Suprapubic skin (tissue), 4 donors: ENCODE measurements around the gene MZB1.

Experiments
- POLR2A ChIP-seq, 2 donors: fragments of 450-650 bp; IDR thresholded peaks; one replicate each; pipeline ENCODE4 v1.6.1; 2017; ENCODE audit warnings: antibody characterized with exemption in 2 of 2, mild to moderate bottlenecking in 2 of 2, moderate library complexity in 2 of 2
- POLR2AphosphoS5 ChIP-seq, 3 donors: sonication (generic); formaldehyde crosslinking; IDR thresholded peaks; one replicate each; pipeline ENCODE4 v1.6.1; 2017; ENCODE audit warnings: antibody characterized with exemption in 3 of 3
- TF ChIP-seq, protein P1 (sequence below), 2 donors: fragments of 200-600 bp in 1 of 2; fragments of 450-650 bp in 1 of 2; sonication (generic) in 1 of 2; IDR thresholded peaks; one replicate each; pipeline ENCODE4 v1.5.1; 2016 to 2019; ENCODE audit warnings: antibody characterized with exemption in 2 of 2, mild to moderate bottlenecking in 1 of 2, moderate library complexity in 1 of 2

DNA sequence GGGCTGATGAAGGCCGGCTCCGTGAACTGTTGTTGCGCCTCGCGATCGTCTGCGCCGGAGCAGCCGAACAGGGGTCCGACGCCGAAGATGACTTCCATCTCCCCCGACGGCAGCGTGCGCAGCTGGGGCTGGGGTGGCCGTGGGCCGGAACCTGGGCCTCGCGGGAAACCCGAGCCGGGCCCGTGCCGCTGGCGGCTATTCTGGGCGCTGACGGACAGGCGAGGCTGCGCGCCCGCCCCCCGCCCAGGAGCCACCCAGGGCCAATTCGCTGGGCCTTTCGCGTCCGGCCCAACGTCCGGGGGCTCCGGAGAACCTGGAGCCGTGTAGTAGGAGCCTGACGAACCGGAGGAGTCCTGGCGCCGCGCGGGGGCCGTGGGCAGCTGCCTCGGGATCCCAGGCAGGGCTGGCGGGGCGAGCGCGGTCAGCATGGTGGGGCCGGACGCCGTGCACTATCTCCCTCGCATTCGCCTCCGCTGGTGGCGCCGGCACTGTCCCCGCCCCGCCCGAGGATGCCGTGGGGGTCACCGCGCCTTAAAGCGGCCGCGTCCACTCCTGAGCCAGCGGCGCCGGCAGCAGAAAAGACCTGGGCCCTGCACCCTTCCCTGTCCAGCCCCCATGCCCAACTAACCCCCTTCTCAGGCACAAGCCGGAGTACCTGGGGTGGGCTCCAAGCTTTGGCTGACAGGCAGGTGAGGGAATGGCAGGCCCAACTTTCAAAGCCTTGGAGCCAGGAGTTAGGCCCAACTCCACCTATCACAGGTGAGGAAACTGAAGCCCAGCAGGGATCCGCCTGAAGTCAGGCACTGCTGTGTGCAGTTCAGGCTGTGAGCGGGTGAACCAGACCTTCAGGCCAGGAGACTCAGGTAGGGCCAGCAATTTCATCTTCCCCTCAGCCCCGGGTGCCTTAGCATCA is 5.2 kb upstream of the MZB1 start, which contains the start of gene PROB1:
- TF ChIP-seq, protein P1, sequence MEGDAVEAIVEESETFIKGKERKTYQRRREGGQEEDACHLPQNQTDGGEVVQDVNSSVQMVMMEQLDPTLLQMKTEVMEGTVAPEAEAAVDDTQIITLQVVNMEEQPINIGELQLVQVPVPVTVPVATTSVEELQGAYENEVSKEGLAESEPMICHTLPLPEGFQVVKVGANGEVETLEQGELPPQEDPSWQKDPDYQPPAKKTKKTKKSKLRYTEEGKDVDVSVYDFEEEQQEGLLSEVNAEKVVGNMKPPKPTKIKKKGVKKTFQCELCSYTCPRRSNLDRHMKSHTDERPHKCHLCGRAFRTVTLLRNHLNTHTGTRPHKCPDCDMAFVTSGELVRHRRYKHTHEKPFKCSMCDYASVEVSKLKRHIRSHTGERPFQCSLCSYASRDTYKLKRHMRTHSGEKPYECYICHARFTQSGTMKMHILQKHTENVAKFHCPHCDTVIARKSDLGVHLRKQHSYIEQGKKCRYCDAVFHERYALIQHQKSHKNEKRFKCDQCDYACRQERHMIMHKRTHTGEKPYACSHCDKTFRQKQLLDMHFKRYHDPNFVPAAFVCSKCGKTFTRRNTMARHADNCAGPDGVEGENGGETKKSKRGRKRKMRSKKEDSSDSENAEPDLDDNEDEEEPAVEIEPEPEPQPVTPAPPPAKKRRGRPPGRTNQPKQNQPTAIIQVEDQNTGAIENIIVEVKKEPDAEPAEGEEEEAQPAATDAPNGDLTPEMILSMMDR (IDR thresholded peaks at IDR 0.05), result no peak
- no peak for TF ChIP-seq POLR2A (IDR thresholded peaks at IDR 0.05)
- no peak for TF ChIP-seq POLR2AphosphoS5 (IDR thresholded peaks at IDR 0.05)
